Fibroblast of lung (primary cell): ENCODE data around the gene AMHR2. TPM values are rescaled to one million over a fixed set of nuclear protein-coding genes. Genes with fewer than 3 reads are reported as not detected.
A peak's percentile ranks its signal among the peaks of the same experiment; 100 is the strongest.
"Not testable (repeated sequence)": the region's sequence is repeated elsewhere in the genome, so short reads cannot be mapped to it uniquely, and the experiment has no call there.

Experiments
- DNase-seq, 2 donors: peaks; one replicate each; pipeline versions ENCODE4 v3.0.0 to v3.0.0-alpha.2; 2010; ENCODE audit warnings: low read depth in 2 of 2
- H2AFZ ChIP-seq: 2 replicates; pipeline ENCODE4 v1.5.1; 2012; ENCODE audit warnings: low read length, control low read depth, inconsistent platforms
- H3K27ac ChIP-seq: 2 replicates; pipeline ENCODE4 v1.5.1; 2011; ENCODE audit warnings: low read length, control low read depth; ENCODE audit not compliant: insufficient read depth
- H3K27me3 ChIP-seq: 2 replicates; pipeline ENCODE4 v1.5.1; 2011; ENCODE audit warnings: mild to moderate bottlenecking, low read length; ENCODE audit not compliant: control insufficient read depth, insufficient read depth
- H3K36me3 ChIP-seq: 2 replicates; pipeline ENCODE4 v1.5.1; 2011; ENCODE audit warnings: low read length; ENCODE audit not compliant: control insufficient read depth, insufficient read depth
- H3K4me1 ChIP-seq: 2 replicates; pipeline ENCODE4 v1.5.1; 2011; ENCODE audit warnings: low read length; ENCODE audit not compliant: control insufficient read depth, insufficient read depth; ENCODE audit errors: extremely low read depth
- H3K4me2 ChIP-seq: 2 replicates; pipeline ENCODE4 v1.5.1; 2011; ENCODE audit warnings: low read length, control low read depth; ENCODE audit not compliant: insufficient read depth; ENCODE audit errors: extremely low read depth
- H3K4me3 ChIP-seq, 4 experiments: fragments of 200-600 bp in 1 of 4; sonication (generic) in 1 of 4; replicated peaks in 1 of 4; 2 replicates each; pipeline ENCODE4 v1.5.1; 2011 to 2016; ENCODE audit warnings: low read length in 4 of 4, low read depth in 3 of 4, mild to moderate bottlenecking in 3 of 4, control low read depth in 2 of 4, inconsistent platforms in 1 of 4, mixed read lengths in 1 of 4; ENCODE audit not compliant: insufficient read depth in 1 of 4; ENCODE audit errors: control extremely low read depth in 1 of 4
- H3K79me2 ChIP-seq: 2 replicates; pipeline ENCODE4 v1.5.1; 2012; ENCODE audit warnings: mild to moderate bottlenecking, low read length, inconsistent platforms; ENCODE audit not compliant: control insufficient read depth, insufficient read depth
- H3K9ac ChIP-seq: 2 replicates; pipeline ENCODE4 v1.5.1; 2011; ENCODE audit warnings: mild to moderate bottlenecking, low read length, control low read depth; ENCODE audit not compliant: insufficient read depth
- H3K9me3 ChIP-seq: 2 replicates; pipeline ENCODE4 v1.5.1; 2012; ENCODE audit warnings: low read depth, low read length; ENCODE audit not compliant: control insufficient read depth, insufficient read depth
- H4K20me1 ChIP-seq: 2 replicates; pipeline ENCODE4 v1.5.1; 2011; ENCODE audit warnings: low read length; ENCODE audit not compliant: control insufficient read depth, insufficient read depth; ENCODE audit errors: extremely low read depth
- EZH2 ChIP-seq: IDR thresholded peaks from 2 replicates; pipeline ENCODE4 v1.5.1; 2012; ENCODE audit warnings: low read length, control low read depth, mild to moderate bottlenecking; ENCODE audit errors: missing control alignments
- polyA plus RNA-seq, 2 donors: library from polyadenylated mRNA; depleted of rRNA in 1 of 2; stranded (reverse) in 1 of 2; unstranded in 1 of 2; fragments of >200 nt; gene quantifications; 2 replicates each; pipeline ENCODE4 v1.2.1, GENCODE V29; 2011 to 2012; ENCODE audit warnings: missing spikeins in 1 of 2
- total RNA-seq: library from RNA; depleted of rRNA; stranded (reverse); fragments of >200 nt; gene quantifications from 2 replicates; pipeline ENCODE4 v1.2.1, GENCODE V29; 2014
- TF ChIP-seq, protein P1 (sequence below), 2 donors: IDR thresholded peaks in 1 of 2; conservative IDR thresholded peaks in 1 of 2; 1 replicate in 1 of 2; 2 replicates in 1 of 2; pipeline ENCODE4 v1.5.1; 2011 to 2012; ENCODE audit warnings: low read length in 2 of 2, control low read depth in 1 of 2, inconsistent platforms in 1 of 2, low read depth in 1 of 2, mild to moderate bottlenecking in 1 of 2

AMHR2 gene
- total and polyA plus RNA-seq, 2 donors (not counting 1 experiment from before 2014, with no cell fraction given), result not detected

DNA sequence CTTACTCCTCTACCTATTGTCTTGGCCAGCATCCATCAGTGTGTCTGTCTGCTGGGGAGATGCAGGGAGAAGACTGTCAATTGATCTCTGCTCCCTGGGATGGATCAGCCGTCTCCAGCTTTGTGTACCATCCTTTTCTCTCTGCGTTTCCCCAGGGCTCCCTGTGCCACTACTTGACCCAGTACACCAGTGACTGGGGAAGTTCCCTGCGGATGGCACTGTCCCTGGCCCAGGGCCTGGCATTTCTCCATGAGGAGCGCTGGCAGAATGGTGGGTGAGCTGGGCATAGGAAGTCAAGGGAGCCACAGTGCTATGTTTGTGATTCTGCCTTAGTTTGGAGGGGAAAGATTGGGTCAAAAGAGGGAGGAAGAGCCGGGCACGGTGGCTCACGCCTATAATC is 5.1 kb downstream of the AMHR2 start:
- peaks cover 4% of the 10 kb centered on the region for H3K4me1 ChIP-seq
- H2AFZ ChIP-seq, result no peak overlapping the region
- no peak for DNase-seq
- H3K36me3 ChIP-seq, result no peaks in the 10 kb centered on the region
- H3K4me3 ChIP-seq, result no peak overlapping the region
- H3K79me2 ChIP-seq, result no peaks in the 10 kb centered on the region
- no peaks in the 10 kb centered on the region for H4K20me1 ChIP-seq
- H3K27ac ChIP-seq, result no peak overlapping the region
- no peak overlapping the region for H3K9ac ChIP-seq
- peak overlapping the region; percentile 9 for H3K4me2 ChIP-seq
- H3K27me3 ChIP-seq, result no peaks in the 10 kb centered on the region
- H3K9me3 ChIP-seq, result no peaks in the 10 kb centered on the region
- TF ChIP-seq EZH2, result no peak
- TF ChIP-seq, protein P1, sequence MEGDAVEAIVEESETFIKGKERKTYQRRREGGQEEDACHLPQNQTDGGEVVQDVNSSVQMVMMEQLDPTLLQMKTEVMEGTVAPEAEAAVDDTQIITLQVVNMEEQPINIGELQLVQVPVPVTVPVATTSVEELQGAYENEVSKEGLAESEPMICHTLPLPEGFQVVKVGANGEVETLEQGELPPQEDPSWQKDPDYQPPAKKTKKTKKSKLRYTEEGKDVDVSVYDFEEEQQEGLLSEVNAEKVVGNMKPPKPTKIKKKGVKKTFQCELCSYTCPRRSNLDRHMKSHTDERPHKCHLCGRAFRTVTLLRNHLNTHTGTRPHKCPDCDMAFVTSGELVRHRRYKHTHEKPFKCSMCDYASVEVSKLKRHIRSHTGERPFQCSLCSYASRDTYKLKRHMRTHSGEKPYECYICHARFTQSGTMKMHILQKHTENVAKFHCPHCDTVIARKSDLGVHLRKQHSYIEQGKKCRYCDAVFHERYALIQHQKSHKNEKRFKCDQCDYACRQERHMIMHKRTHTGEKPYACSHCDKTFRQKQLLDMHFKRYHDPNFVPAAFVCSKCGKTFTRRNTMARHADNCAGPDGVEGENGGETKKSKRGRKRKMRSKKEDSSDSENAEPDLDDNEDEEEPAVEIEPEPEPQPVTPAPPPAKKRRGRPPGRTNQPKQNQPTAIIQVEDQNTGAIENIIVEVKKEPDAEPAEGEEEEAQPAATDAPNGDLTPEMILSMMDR (conservative IDR thresholded peaks at IDR 0.05 in 1 of 2, IDR thresholded peaks at IDR 0.05 in 1 of 2; ENCODE audit: low read depth in 1 of 2, low read length in 2 of 2), result no peak

DNA sequence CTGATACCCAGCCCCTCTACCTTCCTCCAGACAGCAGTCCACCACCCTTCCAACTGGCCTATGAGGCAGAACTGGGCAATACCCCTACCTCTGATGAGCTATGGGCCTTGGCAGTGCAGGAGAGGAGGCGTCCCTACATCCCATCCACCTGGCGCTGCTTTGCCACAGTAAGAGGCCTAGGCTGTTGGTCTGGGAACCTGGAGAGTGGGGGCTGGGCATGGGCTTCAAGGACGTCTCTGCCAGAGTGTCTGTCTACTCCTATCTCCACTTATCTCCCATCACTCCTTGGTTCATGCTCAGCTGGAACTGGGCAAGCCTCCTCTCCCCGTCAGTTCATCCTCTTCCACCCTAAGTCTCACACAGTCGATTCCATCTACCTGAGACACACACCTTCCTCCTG is 6.5 kb downstream of the AMHR2 start:
- no peak for DNase-seq
- Histone ChIP-seq H3K9me3 (no peaks in the 10 kb centered on the region), H3K4me2 (no peak overlapping the region), H4K20me1 (no peaks in the 10 kb centered on the region), H3K27me3 (no peaks in the 10 kb centered on the region), H3K4me1 (peaks cover 4% of the 10 kb centered on the region), H3K9ac (no peak overlapping the region), H3K27ac (no peak overlapping the region), H3K79me2 (no peaks in the 10 kb centered on the region), H3K4me3 (no peak overlapping the region), H2AFZ (no peak overlapping the region), H3K36me3 (no peaks in the 10 kb centered on the region)
- TF ChIP-seq, protein P1 (conservative IDR thresholded peaks at IDR 0.05 in 1 of 2, IDR thresholded peaks at IDR 0.05 in 1 of 2; ENCODE audit: low read depth in 1 of 2, low read length in 2 of 2), result no peak
- no peak for TF ChIP-seq EZH2

DNA sequence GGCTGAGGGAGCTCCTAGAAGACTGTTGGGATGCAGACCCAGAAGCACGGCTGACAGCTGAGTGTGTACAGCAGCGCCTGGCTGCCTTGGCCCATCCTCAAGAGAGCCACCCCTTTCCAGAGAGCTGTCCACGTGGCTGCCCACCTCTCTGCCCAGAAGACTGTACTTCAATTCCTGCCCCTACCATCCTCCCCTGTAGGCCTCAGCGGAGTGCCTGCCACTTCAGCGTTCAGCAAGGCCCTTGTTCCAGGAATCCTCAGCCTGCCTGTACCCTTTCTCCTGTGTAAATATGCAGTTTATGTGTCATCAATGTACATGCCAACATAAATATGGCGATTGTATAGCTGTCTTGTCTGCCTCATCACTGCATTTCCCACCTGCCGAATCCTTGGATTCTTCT is 7.5 kb downstream of the AMHR2 start:
- Histone ChIP-seq H3K4me3 (no peak overlapping the region), H3K4me1 (peaks cover 4% of the 10 kb centered on the region), H4K20me1 (no peaks in the 10 kb centered on the region), H2AFZ (no peak overlapping the region), H3K9ac (no peak overlapping the region), H3K36me3 (no peaks in the 10 kb centered on the region), H3K27me3 (no peaks in the 10 kb centered on the region), H3K9me3 (no peaks in the 10 kb centered on the region), H3K4me2 (no peak overlapping the region), H3K27ac (no peak overlapping the region), H3K79me2 (no peaks in the 10 kb centered on the region)
- TF ChIP-seq, protein P1 (conservative IDR thresholded peaks at IDR 0.05 in 1 of 2, IDR thresholded peaks at IDR 0.05 in 1 of 2; ENCODE audit: low read depth in 1 of 2, low read length in 2 of 2), result no peak
- no peak for TF ChIP-seq EZH2
- DNase-seq, result peak in 1 of 2 donors; percentile 23

DNA sequence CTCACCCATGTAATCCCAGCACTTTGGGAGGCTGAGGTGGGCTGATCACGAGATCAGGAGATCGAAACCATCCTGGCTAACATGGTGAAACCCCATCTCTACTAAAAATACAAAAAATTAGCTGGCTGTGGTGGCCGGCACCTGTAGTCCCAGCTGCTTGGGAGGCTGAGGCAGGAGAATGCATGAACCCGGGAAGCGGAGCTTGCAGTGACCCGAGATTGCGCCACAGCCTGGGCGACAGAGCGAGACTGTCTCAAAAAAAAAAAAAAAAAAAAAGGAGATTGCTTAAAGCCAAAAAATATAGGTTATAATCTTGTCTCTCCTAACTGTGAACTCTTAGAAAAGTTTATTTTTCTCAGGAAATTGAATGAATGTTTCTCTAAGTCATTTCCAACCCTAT is 11.7 kb downstream of the AMHR2 start:
- H3K27me3 ChIP-seq, H3K4me2 ChIP-seq, H4K20me1 ChIP-seq, H3K27ac ChIP-seq, H3K4me3 ChIP-seq, DNase-seq, H2AFZ ChIP-seq, H3K9ac ChIP-seq, H3K36me3 ChIP-seq, H3K79me2 ChIP-seq, H3K4me1 ChIP-seq, H3K9me3 ChIP-seq: not testable (repeated sequence)

DNA sequence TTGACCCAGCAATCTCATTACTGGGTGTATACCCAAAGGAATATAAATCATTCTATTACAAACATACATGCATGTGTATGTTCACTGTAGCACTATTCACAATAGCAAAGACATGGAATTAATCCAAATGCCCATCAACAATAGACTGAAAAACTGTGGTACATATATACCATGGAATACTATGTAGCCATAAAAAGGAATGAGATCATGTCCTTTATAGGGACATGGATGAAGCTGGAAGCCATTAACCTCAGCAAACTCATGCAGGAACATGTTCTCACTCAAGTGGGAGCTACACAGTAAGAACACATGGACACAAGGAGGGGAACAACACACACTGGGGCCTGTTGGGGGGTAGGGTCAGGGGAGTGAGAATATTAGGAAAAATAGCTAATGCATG is 15.9 kb downstream of the AMHR2 start:
- H3K36me3 ChIP-seq, H3K4me2 ChIP-seq, H3K4me3 ChIP-seq, H3K4me1 ChIP-seq, DNase-seq, H2AFZ ChIP-seq, H4K20me1 ChIP-seq, H3K9me3 ChIP-seq, H3K27ac ChIP-seq, H3K9ac ChIP-seq, H3K27me3 ChIP-seq: not testable (repeated sequence)
- peaks cover 17% of the 10 kb centered on the region for H3K79me2 ChIP-seq
